HG02759 (cell line): ENCODE measurements around the gene PNKP.

Source experiments
- ATAC-seq: cut with Tn5 transposase; IDR thresholded peaks from one replicate; pipeline ENCODE4 v1.9.1; 2021; ENCODE audit warnings: mild to moderate bottlenecking, moderate library complexity; ENCODE audit not compliant: unreplicated experiment

The PNKP gene

DNA sequence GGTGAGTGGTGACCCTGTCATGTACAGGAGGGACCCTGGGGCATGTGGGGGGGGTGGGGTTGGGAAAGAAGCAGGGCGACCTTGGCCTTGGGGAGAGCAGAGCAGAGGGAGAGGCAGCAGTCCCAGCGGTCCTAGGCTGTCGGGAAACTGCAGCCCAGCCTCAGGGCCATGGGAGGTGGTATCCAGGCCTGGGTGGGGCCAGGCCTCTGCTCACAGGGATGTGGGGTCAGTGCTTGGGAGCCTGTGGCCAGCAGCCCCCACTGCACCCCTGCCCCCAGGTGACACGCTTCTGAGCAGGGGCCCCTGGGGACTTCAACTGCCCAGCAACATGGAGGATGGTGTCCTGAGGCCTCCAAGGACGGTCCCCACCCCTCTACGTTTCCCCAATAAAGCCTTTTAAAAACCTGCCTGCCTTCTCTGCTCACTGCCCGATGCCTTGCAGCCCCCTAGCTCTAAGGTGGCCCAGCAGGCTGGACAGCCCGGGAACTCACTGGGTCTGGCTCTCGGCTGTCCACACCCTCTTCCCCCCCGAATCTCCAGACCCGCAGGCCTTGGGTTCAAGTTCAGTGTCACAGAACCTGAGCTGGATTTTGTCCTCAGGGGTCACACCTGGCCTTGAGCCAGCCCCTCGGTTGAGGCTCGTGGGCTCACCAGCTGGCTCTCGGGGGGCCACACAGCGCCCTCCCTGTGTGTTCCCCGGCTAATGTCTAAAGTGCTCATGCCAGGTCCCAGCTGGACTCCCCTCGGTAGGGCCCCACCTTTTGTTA is 6.9 kb downstream of the PNKP start:
- ATAC-seq, result no peak

DNA sequence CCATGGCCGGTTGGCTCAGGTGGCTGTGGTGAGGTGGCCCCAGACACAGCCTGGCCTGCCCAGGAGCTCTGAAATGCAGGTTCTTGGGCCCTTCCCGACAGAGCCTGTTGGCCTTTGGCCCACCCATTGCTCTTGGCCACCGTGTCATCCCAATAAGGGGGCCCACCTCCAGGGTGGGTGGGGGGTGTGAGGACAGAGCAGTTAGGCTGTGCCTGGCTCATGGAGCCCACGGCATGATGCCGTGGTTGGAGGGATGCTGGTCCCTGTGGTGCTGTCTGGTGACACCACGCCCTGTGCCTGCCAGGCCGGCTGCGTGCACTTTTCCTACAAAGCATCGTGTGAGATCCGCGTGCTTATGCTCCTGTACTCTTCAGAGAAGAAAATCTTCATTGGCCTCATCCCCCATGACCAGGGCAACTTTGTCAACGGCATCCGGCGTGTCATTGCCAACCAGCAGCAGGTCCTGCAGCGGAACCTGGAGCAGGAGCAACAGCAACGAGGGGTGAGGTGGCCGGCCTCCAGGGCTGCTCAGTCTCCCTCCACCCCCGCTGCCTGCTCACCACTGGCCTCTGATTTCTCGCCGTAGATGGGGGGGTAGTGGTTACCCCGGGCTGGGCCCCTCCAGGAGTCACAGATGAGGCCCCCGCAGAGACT is 7.6 kb downstream of the PNKP start:
- no peak for ATAC-seq

DNA sequence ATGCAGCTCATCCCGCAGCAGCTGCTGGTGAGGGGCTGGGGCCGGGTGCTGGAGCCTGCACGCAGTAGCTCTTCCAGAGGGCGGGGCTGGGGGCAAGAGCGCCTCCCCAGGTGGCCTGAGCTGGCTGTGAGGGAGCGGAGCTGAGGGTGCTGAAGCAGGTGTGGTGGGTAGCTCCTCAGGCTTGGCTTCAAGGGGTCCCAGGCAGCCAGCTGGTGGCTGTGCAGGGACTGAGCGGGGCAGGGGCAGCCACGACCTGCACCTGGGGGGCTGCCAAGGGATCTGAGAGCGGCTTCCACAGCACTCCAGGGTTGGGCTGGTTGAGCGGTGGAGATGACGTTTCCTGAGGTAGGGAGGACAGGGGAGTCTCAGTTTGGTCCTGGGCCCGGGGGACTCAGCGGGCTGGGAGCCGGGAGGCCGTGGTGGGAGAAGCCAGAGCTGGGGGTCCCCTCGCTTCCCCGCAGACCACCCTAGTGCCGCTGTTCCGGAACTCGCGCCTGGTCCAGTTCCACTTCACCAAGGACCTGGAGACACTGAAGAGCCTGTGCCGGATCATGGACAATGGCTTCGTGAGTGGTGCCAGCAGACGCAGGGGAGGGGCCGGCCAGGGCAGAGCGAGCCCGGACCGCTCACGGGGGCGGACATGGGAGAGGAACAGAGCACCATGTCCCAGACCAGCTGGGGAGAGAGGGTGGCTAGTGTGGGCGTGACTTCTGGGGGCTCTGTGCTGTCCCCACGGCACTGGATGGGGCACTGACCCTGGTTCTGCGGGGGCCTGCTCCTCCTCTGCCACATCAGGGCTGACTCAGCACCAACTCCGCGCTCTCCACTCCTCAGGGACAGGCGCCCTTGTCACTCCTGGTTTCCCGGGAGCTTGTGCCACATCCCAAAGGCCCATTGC is 9.0 kb downstream of the PNKP start:
- no peak for ATAC-seq

DNA sequence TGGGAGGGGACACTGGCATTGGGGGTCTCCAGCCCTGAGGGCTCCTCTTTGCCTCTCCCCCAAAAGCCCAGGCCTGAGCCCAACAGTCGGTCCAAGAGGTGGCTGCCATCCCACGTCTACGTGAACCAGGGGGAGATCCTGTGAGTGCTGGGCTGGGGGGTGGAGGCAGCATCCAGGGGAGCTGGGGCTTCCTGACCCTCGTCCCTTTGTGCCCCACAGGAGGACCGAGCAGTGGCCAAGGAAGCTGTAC is 9.6 kb downstream of the PNKP start:
- no peak for ATAC-seq

DNA sequence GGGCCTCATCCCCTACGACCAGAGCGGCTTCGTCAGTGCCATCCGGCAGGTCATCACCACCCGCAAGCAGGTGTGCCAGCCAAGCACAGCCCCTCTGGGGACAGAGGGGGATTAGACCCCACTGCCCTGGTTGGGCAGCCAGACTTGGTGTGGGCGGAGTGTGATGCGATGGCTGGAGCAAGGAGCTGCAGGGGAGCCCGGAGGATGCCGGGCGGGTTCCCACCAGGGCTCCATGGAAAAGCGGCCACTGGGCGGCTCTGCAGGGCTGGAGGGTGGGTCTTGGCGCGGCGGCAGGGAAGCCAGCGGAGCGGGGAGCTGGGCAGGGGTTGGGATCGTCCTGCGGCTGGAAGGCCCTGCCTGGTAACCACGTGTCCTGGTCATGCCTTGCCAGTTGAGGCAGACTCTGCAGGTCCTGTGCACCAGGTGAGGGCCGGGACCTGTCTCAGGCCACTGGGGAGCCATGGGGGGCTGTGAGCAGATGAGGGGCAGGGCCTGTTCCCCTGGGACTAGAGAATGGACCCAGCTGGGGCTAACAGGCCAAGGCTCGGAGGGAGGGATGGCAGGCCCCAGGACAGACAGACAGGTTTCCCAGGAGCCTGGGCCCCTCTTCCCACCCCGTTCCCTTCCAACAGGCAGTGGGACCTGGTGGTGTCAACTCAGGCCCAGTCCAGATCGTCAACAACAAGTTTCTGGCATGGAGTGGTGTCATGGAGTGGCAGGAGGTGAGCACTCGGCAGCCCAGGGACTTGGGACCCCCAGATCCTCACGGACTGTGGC is 10.1 kb downstream of the PNKP start:
- ATAC-seq, result no peak

DNA sequence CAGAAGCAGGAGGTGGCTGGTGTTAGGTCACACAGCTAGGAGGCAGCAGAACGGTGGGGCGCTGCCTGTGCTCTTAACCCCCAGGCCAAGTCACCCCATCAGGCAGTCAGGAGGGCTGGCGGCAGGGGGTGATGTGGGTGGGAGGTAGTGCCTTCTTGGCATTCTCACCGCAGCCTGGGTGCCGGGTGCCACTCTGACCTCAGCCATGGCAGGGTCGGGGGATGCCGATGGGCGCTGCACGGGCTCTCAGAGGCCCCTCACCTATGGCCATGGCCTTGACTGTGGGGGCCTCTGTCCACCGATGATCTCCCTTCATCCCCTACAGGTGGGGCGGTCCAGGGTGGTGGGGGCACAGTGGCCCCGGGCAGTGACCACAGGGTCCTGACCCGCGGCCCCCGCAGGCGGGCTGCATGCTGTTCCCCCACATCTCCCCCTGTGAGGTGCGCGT is 10.8 kb downstream of the PNKP start:
- ATAC-seq, result no peak

DNA sequence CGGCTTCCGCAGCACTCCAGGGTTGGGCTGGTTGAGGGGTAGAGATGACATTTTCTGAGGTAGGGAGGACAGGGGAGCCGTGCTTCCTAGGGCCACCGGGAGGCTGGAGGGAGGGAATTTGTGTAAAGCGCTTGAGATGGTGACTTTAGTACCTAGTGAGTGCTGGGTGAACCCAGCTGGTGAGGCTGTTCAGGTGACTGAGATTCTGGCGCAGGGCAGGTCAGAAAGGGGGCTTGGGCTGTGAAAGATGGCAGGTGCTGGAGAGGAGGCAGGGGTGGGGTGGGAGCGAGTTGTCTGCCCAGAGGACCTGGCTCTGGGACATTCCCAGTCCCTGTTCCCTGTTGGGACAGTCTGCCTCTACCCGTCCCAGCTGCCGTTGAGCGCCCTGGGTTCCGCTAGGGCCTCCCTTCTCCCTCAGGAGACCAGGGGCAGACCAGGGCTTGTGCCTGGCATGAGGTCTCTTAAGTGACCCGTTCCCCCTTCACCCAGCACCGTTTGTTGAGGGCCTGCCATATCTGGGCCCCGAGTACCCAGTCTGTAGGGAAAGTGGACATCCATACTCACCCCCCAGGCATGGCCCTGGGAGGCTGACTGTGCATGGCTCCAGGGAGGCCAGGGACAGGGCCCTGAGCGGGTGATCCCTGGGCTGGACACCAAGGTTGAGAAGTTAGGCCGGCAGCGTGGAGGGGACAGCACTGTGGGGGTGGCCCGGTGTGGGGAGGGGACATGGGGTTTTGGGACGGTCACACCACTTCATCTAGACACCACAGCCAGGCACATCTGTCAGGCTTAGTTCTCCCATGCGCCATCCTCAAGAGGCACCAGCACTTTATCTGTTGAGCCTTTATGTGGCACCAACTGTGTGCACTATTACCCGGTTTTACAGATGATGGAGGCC is 11.5 kb downstream of the PNKP start:
- no peak for ATAC-seq

DNA sequence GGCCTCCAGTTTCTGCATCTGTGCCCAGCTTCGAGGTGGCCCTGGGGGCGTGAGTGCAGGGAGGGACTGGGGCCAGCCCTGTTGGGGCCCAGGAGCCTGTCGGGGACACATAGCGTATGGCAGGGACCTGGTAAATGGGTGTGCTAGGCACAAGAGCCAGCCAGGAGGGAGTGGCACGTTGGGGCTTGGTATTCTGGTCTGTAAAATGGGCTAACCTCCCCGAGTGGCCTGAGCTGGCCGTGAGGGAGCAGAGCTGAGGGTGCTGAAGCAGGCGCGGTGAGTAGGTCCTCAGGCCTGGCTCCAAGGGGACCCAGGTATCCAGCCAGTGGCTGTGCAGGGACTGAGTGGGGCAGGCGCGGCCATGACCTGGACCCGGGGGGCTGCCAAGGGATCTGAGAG is 12.1 kb downstream of the PNKP start:
- no peak for ATAC-seq

DNA sequence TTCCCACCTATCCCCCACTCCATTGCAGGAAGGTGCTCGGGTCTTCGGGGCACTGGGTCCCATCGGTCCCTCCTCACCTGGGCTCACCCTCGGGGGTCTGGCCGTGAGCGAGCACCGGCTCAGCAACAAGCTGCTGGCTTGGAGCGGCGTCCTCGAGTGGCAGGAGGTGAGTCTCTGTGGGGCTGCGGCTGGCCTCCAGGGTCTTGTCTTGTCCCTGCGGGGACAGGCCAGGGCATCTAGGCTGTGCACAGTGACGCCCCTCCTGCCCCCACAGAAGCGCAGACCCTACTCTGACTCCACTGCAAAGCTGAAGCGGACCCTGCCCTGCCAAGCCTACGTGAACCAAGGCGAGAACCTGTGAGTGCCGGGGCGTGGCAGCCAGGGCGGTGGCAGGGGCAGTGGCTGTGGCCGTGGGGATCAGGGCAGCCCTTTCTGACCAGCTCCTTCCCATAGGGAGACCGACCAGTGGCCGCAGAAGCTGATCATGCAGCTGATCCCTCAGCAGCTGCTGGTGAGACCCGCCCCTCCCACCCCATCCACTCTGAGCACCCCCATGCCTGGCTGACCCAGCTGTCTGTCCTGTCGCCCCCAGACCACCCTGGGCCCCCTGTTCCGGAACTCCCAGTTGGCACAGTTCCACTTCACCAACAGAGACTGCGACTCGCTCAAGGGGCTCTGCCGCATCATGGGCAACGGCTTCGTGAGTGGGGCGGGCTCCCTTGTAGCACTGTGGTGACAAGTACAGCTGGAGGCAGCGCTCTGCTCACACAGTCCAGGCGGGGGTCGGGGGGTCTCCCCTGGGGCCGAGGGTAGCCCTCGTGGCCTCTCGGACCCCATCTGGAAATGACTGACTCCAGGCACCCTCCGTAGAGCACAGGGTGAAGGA is 12.8 kb downstream of the PNKP start:
- no peak for ATAC-seq

DNA sequence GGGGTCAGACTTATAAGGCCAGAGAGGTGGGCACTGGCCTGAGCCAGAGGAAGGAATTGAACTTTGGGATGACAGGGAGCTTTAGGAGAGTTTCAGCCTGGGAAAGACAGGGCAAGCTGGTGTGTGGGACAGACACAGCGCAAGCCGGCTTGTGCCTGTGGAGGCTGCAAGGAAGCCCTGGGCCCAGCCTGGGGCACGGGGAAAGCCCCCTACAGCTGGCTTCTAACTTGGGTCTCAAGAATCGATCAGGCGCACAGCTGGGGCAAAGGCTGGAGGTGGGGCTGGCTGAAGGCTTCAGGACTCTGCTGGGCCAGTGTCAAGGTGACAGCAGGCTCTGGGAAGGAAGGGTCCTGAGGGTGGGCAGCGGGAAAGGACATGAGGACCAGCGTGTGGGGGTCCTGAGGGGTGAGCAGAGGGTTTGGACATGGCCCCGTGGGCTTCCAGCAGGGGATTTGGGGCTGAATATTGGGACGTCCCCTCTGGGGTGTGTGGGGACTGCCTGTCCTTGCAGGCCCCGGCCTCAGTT is 13.5 kb downstream of the PNKP start:
- no peak for ATAC-seq

DNA sequence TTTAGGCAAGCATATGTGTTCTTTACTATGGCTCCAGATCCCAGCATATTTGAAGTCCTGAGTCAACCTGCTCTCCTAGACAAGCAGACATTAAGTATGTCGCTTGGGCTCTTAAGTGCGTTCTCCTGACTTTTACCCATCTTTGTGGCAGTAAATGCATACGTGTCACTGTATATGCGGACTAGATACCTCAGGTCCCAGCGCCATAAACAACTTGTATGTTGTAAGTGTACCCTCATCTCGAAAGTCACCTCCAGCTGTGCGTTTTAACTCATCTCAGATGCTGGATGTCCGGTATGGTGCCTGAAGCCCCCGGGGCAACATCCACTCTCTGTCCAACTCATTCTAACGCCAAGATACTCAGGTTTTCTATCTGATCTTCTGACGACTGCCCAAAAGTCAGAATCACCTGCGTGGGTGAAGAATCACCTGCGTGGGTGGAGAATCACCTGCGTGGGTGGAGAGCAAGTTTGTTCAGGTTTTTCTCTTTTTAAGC is 14.7 kb downstream of the PNKP start:
- no peak for ATAC-seq

DNA sequence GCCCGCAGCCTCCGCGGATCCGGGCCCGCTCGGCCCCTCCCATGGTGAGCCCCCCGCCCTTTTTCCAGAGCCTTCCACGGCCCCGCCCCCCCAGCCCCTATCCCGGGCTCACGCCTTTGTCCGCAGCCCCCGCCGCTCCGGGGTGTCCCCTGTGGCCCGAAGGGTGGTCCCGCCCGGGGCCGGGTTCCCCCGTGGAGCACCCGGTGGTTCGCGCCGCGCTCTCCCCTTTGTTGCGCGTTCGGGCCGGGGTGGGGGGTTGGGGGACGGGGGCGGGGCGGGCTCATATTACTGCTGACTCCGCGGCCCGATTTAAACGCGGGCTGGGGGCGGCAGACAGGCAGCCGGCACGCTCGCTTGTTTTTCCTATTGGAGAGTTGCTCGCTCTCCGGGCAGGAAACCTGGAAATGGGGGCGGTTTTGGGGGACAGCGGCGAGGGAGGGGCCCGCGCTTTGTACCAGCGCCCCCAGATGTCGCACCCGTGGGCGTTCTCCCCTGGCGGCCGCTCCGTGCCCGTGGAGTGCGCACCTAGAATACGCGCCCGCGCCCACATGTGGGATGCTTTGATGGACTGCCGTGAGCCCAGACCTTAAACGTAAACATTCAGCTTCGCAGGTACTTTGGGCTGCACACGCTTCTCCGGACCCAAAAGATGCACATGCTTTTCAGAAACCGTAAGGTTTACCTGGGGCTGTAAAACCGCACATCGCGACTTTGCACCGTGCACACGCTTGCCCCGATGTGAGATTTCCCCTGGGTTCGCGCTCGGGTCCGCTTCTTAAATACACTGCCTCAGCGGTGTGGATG is 15.7 kb downstream of the PNKP start:
- peak; percentile 10 for ATAC-seq

DNA sequence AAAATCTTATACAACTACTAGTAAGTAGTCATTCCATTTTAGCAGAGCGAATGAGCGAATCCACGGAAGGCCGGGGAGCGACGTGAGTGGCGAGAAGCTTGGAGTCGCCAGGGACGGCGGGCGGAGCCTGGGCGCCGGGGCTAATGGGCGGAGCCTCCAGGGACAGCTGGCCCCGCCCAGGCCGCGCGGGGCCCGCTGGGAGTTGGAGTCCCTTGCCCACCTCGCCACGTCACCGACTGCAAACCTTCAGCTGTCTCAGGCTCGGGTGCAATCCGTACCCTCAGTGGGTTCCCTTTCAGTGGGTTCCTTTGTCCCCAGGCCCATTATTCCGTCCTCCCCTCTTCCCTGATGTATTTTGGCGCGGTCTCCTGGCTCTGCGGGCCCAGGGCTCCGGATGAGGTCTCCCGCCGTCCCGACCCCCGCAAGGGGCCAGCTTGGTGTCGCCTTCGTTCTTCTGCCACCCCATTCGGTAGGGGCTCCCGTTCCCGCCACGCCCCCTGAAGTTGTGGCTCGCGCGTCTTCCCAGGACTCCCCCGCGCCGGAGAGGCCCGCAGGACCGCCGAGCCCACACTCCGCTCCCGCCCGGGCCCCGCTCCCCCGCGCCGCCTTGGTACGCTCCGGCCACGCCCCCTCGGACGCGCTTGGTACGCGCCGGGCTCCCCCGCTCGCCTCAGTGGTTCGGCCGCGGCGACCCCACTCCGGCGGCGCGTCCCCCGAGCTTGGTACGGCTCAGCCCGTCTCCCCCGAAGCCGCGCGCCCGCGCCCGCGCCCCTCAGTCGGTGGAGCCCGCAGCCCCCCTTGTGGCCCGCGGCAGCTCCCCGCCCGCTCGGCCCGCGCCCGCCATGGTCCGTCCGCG is 16.7 kb downstream of the PNKP start, which contains the start of gene PTOV1:
Gene PTOV1, plus strand, starts transcription at position 673 of the 856 bp plus-strand sequence.
- peak; percentile 76 for ATAC-seq

DNA sequence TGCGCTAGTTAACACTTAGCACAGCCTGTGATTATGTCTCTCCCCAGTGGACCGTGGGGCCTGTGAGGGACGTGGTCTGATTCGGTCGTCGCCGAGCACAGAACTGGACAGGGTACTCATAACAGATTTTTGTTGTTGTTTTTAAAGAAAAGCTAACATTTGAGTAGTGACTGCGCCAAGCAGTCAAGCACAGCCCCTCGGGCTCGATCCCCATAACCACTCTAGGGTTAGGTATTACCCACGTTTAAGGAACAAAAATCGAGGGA is 17.2 kb downstream of the PNKP start:
- peak; percentile 2 for ATAC-seq

DNA sequence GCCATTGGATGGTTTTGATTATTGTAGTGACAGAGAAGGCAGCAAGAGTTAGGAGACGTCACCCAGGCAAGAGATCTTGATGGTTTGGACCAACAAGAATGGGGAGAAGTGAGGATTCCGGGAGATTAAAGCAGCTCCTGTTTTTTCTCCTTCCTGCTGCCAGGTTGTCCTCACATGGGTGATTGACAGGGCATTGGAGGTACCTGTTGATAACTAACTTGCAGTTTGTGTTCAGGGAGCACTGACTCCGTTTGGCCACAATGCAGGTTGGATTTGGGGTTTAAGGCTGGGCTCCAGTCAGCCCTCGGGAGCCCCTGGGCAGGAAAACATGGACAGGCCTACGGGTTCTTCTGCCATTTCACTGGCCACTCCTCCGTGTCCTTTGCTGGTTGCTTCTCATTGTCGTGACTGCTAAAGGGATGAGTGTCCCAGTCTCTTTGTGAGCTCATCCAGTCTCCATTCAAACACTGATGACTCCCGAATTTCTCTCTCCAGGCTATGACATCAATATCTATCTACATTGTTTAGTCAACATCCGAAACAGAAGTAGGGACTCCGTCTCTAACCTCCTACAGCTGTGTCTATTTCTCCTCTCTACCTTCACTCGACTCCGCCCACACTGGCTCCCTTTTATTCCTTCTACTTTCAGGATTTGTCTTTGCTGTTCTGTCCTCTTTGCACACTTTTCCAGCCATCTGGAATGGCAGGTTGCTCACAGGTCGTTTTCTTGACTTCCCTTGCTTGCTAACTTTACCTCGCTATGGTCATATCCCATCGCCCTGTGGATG is 17.7 kb downstream of the PNKP start:
- ATAC-seq, result no peak

DNA sequence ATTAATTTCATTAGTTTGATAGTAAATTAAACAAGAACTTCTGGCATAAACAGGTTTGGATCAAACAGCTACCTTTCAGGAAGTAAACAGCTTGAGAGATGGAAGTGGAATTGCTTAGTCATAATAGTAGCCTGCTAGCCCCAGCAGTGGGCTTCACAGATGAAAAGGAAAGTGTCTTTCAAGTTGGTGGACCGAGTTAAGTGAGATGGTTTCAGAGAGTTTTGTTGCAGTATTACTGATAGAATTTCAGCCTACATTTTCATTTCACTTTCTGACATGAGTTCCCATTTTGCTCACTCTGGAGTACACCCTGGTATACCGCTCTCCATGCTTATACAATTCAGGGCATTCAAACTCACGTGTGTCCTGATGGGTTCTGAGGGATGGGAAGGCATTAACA is 18.4 kb downstream of the PNKP start:
- no peak for ATAC-seq
